ENCODE measurements around the gene GPC6. TPM values are rescaled to one million over a fixed set of nuclear protein-coding genes. Genes with fewer than 3 reads are reported as not detected.

The GPC6 gene
- polyA plus RNA-seq, 6 donors from 2014 or later: not detected

GRCh38 chr13:94007072-94007471 is 780.5 kb downstream of the GPC6 start:
- Mint-ChIP-seq H3K4me1 (no peaks in the 10 kb centered on the region), H3K27me3 (no peaks in the 10 kb centered on the region), H3K36me3 (no peaks in the 10 kb centered on the region), H3K27ac (peak overlapping the region in 1 of 6 donors; percentile 33), H3K9me3 (peaks cover 0 to 5% (median 3%) of the 10 kb centered on the region in 7 donors), H3K4me3 (no peak overlapping the region)
- DNase-seq (no peak), ATAC-seq (ENCODE audit: low read depth in 2 of 2) (no peak)

GRCh38 chr13:94009701-94010100 is 783.1 kb downstream of the GPC6 start:
- ATAC-seq (ENCODE audit: low read depth in 2 of 2) (no peak), DNase-seq (no peak)
- Mint-ChIP-seq H3K27me3 (no peaks in the 10 kb centered on the region), H3K4me3 (no peak overlapping the region), H3K9me3 (peaks cover 0 to 5% (median 0%) of the 10 kb centered on the region in 7 donors), H3K36me3 (no peaks in the 10 kb centered on the region), H3K27ac (no peak overlapping the region), H3K4me1 (no peaks in the 10 kb centered on the region)

GRCh38 chr13:94014461-94014860 is 787.9 kb downstream of the GPC6 start:
- peaks cover 0 to 6% (median 3%) of the 10 kb centered on the region in 7 donors for H3K9me3 Mint-ChIP-seq
- H3K4me1 Mint-ChIP-seq: no peaks in the 10 kb centered on the region
- no peak for DNase-seq
- no peaks in the 10 kb centered on the region for H3K36me3 Mint-ChIP-seq
- H3K4me3 Mint-ChIP-seq: no peak overlapping the region
- H3K27me3 Mint-ChIP-seq: no peaks in the 10 kb centered on the region
- H3K27ac Mint-ChIP-seq: no peak overlapping the region
- ATAC-seq (ENCODE audit: low read depth in 2 of 2): no peak

GRCh38 chr13:94020426-94020825 is 793.8 kb downstream of the GPC6 start:
- no peak for DNase-seq
- Mint-ChIP-seq H3K36me3 (no peaks in the 10 kb centered on the region), H3K27me3 (no peaks in the 10 kb centered on the region), H3K4me1 (no peaks in the 10 kb centered on the region), H3K4me3 (no peak overlapping the region), H3K27ac (no peak overlapping the region), H3K9me3 (peaks cover 0 to 6% (median 3%) of the 10 kb centered on the region in 7 donors)
- ATAC-seq (ENCODE audit: low read depth in 2 of 2): no peak

- no peak overlapping the region for H3K4me3 Mint-ChIP-seq
- H3K9me3 Mint-ChIP-seq: peaks cover 0 to 6% (median 3%) of the 10 kb centered on the region in 7 donors
- no peak overlapping the region for H3K27ac Mint-ChIP-seq
- DNase-seq (no peak), ATAC-seq (ENCODE audit: low read depth in 2 of 2) (no peak)
- no peaks in the 10 kb centered on the region for H3K27me3 Mint-ChIP-seq
- no peaks in the 10 kb centered on the region for H3K4me1 Mint-ChIP-seq
- H3K36me3 Mint-ChIP-seq: no peaks in the 10 kb centered on the region
These were observed 794.2 kb downstream of the GPC6 start for GRCh38 chr13:94020833-94021232.

GRCh38 chr13:94028234-94028633 is 801.6 kb downstream of the GPC6 start:
- DNase-seq (no peak), ATAC-seq (ENCODE audit: low read depth in 2 of 2) (no peak)
- Mint-ChIP-seq H3K4me1 (no peaks in the 10 kb centered on the region), H3K4me3 (no peak overlapping the region), H3K36me3 (no peaks in the 10 kb centered on the region), H3K9me3 (peaks cover 0 to 4% (median 0%) of the 10 kb centered on the region in 7 donors), H3K27ac (no peak overlapping the region), H3K27me3 (no peaks in the 10 kb centered on the region)

GRCh38 chr13:94028650-94029049 is 802.0 kb downstream of the GPC6 start:
- no peak overlapping the region for H3K27ac Mint-ChIP-seq

GRCh38 chr13:94030415-94031119 is 804.0 kb downstream of the GPC6 start:
- no peak for DNase-seq
- Mint-ChIP-seq H3K27ac (peak overlapping the region in 1 of 6 donors; percentile 27), H3K36me3 (no peaks in the 10 kb centered on the region), H3K4me3 (peak overlapping the region in 1 of 8 donors; percentile 2), H3K4me1 (no peaks in the 10 kb centered on the region), H3K27me3 (no peaks in the 10 kb centered on the region), H3K9me3 (peaks cover 0 to 4% (median 0%) of the 10 kb centered on the region in 7 donors)
- ATAC-seq (ENCODE audit: low read depth in 2 of 2): no peak

More at GRCh38 chr13:94028650-94029049, 802.0 kb downstream of the GPC6 start:
- no peaks in the 10 kb centered on the region for H3K4me1 Mint-ChIP-seq
- DNase-seq (no peak), ATAC-seq (ENCODE audit: low read depth in 2 of 2) (no peak)
- H3K4me3 Mint-ChIP-seq: no peak overlapping the region
- no peaks in the 10 kb centered on the region for H3K36me3 Mint-ChIP-seq
- no peaks in the 10 kb centered on the region for H3K27me3 Mint-ChIP-seq
- H3K9me3 Mint-ChIP-seq: peaks cover 0 to 4% (median 0%) of the 10 kb centered on the region in 7 donors

GRCh38 chr13:94031609-94032008 is 805.0 kb downstream of the GPC6 start:
- H3K27ac Mint-ChIP-seq: no peak overlapping the region
- no peak for ATAC-seq (ENCODE audit: low read depth in 2 of 2)
- H3K9me3 Mint-ChIP-seq: peaks cover 0 to 4% (median 0%) of the 10 kb centered on the region in 7 donors
- H3K36me3 Mint-ChIP-seq: no peaks in the 10 kb centered on the region
- no peaks in the 10 kb centered on the region for H3K4me1 Mint-ChIP-seq
- no peaks in the 10 kb centered on the region for H3K27me3 Mint-ChIP-seq
- DNase-seq: no peak
- H3K4me3 Mint-ChIP-seq: no peak overlapping the region

- peaks cover 0 to 4% (median 0%) of the 10 kb centered on the region in 7 donors for H3K9me3 Mint-ChIP-seq
- no peaks in the 10 kb centered on the region for H3K27me3 Mint-ChIP-seq
- DNase-seq (no peak), ATAC-seq (ENCODE audit: low read depth in 2 of 2) (no peak)
- no peak overlapping the region for H3K27ac Mint-ChIP-seq
- H3K36me3 Mint-ChIP-seq: no peaks in the 10 kb centered on the region
- H3K4me3 Mint-ChIP-seq: no peak overlapping the region
- no peaks in the 10 kb centered on the region for H3K4me1 Mint-ChIP-seq
These were observed 806.5 kb downstream of the GPC6 start for GRCh38 chr13:94033098-94033497.

- Mint-ChIP-seq H3K4me1 (no peaks in the 10 kb centered on the region), H3K27me3 (no peaks in the 10 kb centered on the region), H3K4me3 (no peak overlapping the region), H3K9me3 (peaks cover 0 to 4% (median 0%) of the 10 kb centered on the region in 7 donors), H3K36me3 (no peaks in the 10 kb centered on the region), H3K27ac (no peak overlapping the region)
- DNase-seq (no peak), ATAC-seq (ENCODE audit: low read depth in 2 of 2) (no peak)
These were observed 807.4 kb downstream of the GPC6 start for GRCh38 chr13:94033830-94034642.

GRCh38 chr13:94050039-94050438 is 823.4 kb downstream of the GPC6 start:
- no peak for ATAC-seq (ENCODE audit: low read depth in 2 of 2)
- Mint-ChIP-seq H3K9me3 (peaks cover 0 to 5% (median 0%) of the 10 kb centered on the region in 7 donors), H3K36me3 (no peaks in the 10 kb centered on the region), H3K27ac (no peak overlapping the region), H3K27me3 (peaks cover 0 to 9% (median 0%) of the 10 kb centered on the region in 3 donors), H3K4me3 (no peak overlapping the region), H3K4me1 (no peaks in the 10 kb centered on the region)
- no peak for DNase-seq

- Mint-ChIP-seq H3K36me3 (no peaks in the 10 kb centered on the region), H3K27ac (no peak overlapping the region), H3K4me3 (no peak overlapping the region), H3K4me1 (no peaks in the 10 kb centered on the region), H3K9me3 (peaks cover 0 to 5% (median 0%) of the 10 kb centered on the region in 7 donors), H3K27me3 (peaks cover 0 to 9% (median 0%) of the 10 kb centered on the region in 3 donors)
- ATAC-seq (ENCODE audit: low read depth in 2 of 2): no peak
- DNase-seq: no peak
These were observed 824.1 kb downstream of the GPC6 start for GRCh38 chr13:94050686-94051085.
